Activated CD4-positive, alpha-beta T cell treated with anti-CD3 and anti-CD28 coated beads, Interleukin-2, Interleukin-6, amounts not matched to agents 100 ng/mL and 50 ng/mL, durations not matched to agents 16 hours and 8 hours (primary cell): ENCODE measurements around the gene EPO.
"Not testable (repeated sequence)": the region's sequence is repeated elsewhere in the genome, so short reads cannot be mapped to it uniquely, and the experiment has no call there.

ENCODE experiments used
- DNase-seq: peaks from one replicate; pipeline ENCODE4 v3.0.0-alpha.2; 2020

The EPO gene

GRCh38 chr7:100744605-100745004 lies 24.3 kb downstream of the EPO start:
- no peak for DNase-seq

- DNase-seq: peak; percentile 13
Measured at GRCh38 chr7:100745184-100745583, 24.9 kb downstream of the EPO start.

GRCh38 chr7:100752994-100753393 lies 32.7 kb downstream of the EPO start:
- no peak for DNase-seq

- DNase-seq: no peak
Measured at GRCh38 chr7:100753750-100754149, 33.5 kb downstream of the EPO start.

- DNase-seq: no peak
Measured at GRCh38 chr7:100759357-100760171, 39.3 kb downstream of the EPO start.

GRCh38 chr7:100762841-100763240 lies 42.6 kb downstream of the EPO start:
- not testable (repeated sequence) for DNase-seq

- DNase-seq: no peak
Measured at GRCh38 chr7:100763556-100764140, 43.4 kb downstream of the EPO start.

- DNase-seq: no peak
Measured at GRCh38 chr7:100764841-100765240, 44.6 kb downstream of the EPO start.

GRCh38 chr7:100765250-100765649 lies 45.0 kb downstream of the EPO start:
- no peak for DNase-seq

- no peak for DNase-seq
Measured at GRCh38 chr7:100768784-100769183, 48.5 kb downstream of the EPO start.
